Measurements from ENCODE around the gene PCAT6. TPM values are rescaled to one million over a fixed set of nuclear protein-coding genes. Genes with fewer than 3 reads are reported as not detected.

The PCAT6 gene
- 0.69 TPM in 1 of 2 replicates, not detected in the other for polyA plus RNA-seq

GRCh38 chr1:202810615-202811295 lies at the start of gene PCAT6:
TSS of gene PCAT6 (plus strand) at chr1:202810954.

GRCh38 chr1:202807926-202808757 lies 2.6 kb upstream of the PCAT6 start, which contains the start of gene KDM5B:
TSS of gene KDM5B (minus strand) at chr1:202808421. CDS start at chr1:202808305, 116 bp downstream.

Other genes starting within 250 kb of the PCAT6 start
- gene SYT2, start 100.5 kb upstream of the PCAT6 start, polyA plus RNA-seq = 21.8 and 30.2 TPM in 2 replicates
- 13.8 and 17.8 TPM in 2 replicates for gene KDM5B, start 2.5 kb upstream of the PCAT6 start, polyA plus RNA-seq
- 15.4 and 16.3 TPM in 2 replicates for gene RABIF, start 78.2 kb downstream of the PCAT6 start, polyA plus RNA-seq
- 55.7 and 60.5 TPM in 2 replicates for gene KLHL12, start 116.3 kb downstream of the PCAT6 start, polyA plus RNA-seq
- gene ADIPOR1, start 147.4 kb downstream of the PCAT6 start, polyA plus RNA-seq = 67.0 and 69.0 TPM in 2 replicates
- gene CYB5R1, start 156.3 kb downstream of the PCAT6 start, polyA plus RNA-seq = 80.6 and 117 TPM in 2 replicates
- gene TMEM183A, start 196.4 kb downstream of the PCAT6 start, polyA plus RNA-seq = 12.0 and 13.0 TPM in 2 replicates
- gene PPFIA4, start 215.5 kb downstream of the PCAT6 start, polyA plus RNA-seq = 0.23 and 0.97 TPM in 2 replicates

Measured in Purkinje cell (primary cell).